Stimulated activated CD4-positive, alpha-beta T cell treated with anti-CD3 and anti-CD28 coated beads, Interleukin-4, amount 100 ng/mL, for 4 hours (primary cell): ENCODE results near the gene C20orf141.
"Not testable (repeated sequence)": the region's sequence is repeated elsewhere in the genome, so short reads cannot be mapped to it uniquely, and the experiment has no call there.

Source experiments
- DNase-seq, 2 experiments: peaks; one replicate each; pipeline ENCODE4 v3.0.0-alpha.2; 2020

Gene C20orf141, protein sequence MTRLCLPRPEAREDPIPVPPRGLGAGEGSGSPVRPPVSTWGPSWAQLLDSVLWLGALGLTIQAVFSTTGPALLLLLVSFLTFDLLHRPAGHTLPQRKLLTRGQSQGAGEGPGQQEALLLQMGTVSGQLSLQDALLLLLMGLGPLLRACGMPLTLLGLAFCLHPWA

DNA sequence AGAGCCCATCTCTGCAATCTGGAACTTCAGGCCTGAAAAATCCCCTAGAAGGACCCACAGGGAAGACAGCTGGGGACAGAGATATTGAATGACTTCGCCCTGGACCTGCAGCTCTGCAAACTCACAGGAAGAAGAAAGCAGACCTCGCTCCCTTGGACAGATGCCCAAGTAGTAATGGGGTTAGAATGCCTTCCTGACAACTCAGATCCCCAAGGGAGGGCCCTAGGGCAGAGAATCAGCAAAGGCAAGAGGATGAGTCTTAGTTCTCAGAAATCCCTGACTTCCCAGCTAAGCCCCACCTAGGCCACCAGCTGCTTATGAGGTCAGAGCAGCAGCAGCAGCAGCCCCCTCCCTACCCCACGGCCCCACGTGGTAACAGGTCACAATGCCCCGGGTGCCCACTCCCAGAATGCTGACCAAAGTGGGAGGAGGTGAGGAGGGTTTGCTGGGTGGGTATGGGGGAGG, at the start of gene C20orf141:
C20orf141 (plus strand) TSS at position 401 of the 465 bp plus-strand sequence. CDS start 198 bp downstream, outside the sequence.
- no peak for DNase-seq

DNA sequence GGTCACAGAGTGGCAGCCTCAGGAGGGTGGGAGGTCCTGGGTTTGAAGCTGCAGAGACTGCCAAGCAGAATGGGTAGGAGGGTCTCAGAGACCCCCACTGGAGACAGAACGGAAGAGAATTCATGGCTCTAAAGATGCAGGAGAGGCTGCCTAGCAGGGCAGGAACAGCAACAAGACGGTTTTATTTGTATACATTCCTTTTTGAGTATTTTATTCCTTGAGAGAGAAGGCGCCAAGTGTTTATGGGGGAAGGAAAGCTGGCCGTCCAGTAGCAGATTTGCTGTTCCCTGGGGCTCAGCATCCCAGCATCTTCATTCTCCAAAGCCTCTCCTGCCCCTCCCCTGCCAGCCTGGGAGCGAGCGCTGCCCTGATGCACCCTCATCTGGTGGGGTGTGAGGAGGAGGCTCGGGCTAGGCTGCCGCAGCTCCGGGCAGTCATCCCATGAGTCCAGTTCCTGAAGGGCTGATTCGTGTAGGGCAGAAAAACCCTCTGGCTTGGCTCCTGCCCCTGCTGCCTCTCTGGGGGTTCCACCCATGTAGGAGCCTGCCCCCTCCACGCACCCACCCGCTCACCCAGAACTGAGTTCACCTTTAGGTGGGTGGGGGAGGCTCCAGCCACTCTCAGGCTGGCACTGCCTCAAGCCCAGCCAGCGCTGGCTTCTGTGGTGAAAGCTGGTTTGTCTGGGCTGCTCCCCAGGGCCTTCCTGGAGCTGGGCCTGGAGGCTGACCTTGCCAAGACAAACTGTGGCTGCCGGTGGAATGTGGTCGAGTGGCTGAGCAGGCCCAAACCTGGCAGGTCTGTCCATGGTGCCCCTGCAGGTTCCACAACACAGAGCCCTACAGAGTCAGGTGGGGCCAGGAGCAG, 46.8 kb upstream of the C20orf141 start:
- no peak for DNase-seq

DNA sequence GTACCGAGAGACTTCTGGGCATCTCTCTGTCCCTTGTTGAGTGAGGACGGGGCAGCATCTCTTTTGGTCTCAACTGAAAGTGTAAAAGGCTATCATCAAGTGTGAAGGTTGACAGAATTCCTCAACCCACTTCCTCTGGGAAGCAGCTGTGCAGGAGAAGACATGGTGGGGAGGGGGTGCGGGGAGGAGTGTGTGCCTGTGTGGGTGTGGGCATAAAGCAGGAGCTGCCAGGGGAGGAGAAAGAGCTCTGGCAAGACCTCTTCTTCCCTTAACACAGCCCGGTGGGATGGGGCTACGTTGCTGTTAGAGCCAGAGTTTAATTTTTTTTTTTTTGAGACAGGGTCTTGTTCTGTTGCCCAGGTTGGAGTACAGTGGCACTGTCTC, 46.2 kb upstream of the C20orf141 start:
- DNase-seq: no peak

DNA sequence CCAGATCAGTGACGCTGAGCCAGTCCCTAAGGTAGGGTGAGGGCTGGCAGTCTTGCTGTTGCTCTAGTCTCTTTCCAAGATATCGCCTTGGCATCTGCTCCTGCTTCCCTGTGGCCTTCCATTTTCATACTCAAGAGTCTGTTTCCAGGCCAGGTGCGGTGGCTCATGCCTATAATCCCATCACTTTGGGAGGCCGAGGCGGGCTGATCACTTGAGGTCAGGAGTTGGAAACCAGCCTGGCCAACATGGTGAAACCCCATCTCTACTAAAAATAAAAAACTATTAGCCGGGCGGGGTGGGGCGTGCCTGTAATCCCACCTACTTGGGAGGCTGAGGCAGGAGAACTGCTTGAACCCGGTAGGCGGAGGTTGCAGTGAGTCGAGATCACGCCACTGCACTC, 44.7 kb upstream of the C20orf141 start:
- DNase-seq: not testable (repeated sequence)

DNA sequence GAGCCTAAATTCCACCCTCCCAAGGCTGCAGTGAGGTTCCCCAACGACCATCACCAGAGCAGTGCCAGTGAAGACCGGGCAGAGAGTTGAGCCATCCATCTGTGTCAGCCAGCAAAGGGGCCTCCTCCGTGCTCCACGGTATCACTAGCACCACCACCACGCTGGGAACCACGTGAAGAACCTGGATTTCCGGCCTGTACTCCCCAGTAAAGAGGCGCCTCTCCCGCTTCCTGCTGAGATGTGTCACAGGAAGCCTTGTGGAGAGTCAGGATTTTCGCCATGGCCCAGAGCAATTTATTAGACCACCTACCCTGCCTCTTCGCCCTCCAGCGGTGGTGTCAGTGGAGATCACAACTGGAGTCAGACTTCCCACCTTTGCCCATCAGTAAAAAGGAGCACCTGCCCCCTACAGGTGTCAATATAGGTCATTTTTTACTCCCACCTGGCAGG, 43.1 kb upstream of the C20orf141 start:
- no peak for DNase-seq

DNA sequence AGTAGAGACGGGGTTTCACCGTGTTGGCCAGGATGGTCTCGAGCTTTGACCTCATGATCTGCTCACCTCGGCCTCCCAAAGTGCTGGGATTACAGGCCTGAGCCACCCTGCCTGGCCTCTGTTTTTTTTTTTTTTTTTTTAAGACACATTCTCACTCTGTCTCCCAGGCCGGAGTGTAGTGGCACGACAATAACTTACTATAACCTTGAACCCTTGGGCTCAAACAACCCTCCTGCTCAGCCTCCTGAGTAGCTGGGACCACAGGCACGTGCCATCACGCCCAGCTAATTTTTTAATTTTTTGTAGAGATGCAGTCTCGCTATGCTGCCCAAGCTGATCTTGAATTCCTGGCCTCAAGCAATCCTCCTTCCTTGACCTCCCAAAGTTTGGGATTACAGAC, 41.0 kb upstream of the C20orf141 start:
- no peak for DNase-seq

DNA sequence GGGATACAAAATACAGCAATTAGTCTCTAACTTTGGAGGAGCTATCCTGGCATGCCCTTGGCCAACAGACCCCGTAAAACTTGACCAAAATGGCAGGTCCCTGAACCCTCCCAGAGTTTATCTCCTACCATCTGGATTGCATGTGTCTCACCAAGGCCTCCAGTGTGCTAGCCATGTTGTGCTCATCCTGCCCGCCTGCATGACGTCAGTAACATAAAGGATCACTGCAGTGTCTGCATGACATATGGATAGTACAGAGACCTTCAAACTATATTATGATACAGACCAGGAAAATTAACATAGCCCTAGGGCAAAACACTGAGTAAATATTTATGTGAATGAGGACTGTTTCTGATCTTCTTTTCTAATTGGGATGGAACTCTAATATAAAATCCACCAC, 39.6 kb upstream of the C20orf141 start:
- no peak for DNase-seq

DNA sequence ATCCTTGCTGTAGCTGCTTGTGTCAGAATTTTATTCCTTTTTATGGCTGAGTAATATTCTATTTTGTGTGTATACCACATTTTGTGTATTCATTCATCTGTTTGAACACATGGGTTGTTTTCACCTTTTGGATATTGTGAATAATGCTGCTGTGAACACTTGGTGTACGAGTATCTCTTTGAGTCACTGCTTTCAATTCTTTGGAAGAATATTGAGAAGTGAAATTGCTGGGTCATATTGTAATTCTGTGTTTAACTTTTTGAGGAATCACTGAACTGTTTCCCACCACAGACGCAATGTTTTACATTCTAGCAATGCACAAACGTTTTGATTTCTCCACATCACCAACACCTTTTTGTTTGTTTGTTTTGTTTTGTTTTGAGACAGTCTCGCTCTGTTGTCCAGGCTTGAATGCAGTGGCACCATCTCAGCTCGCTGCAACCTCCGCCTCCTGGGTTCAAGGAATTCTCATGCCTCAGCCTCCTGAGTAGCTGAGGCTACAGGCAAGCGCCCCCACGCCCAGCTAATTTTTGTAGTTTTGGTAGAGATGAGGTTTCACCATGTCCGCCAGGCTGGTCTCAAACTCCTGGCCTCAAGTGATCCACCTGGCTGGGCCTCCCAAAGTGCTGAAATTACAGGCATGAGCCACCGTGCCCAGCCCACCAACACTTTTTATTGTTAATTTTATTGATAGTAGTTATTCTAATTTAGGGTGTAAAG, 36.0 kb upstream of the C20orf141 start:
- DNase-seq: no peak

DNA sequence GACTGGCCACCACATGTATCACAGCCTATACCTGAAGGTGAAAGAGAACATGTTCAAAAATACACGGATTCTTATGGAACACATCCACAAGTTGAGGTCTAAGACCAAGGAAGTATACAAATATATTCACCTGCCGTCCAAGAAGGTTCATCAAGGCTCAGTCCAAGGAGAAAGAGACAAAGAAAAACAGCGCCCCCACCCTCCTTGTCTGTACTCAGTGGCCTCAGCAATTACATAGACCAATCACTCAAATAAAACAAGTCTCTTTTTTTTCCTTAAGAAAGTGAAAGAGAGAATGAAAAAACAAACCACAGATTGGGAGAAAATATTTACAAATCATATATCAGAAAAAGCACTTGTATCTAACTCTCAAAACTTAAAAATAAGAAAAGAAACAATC, 33.8 kb upstream of the C20orf141 start:
- no peak for DNase-seq

DNA sequence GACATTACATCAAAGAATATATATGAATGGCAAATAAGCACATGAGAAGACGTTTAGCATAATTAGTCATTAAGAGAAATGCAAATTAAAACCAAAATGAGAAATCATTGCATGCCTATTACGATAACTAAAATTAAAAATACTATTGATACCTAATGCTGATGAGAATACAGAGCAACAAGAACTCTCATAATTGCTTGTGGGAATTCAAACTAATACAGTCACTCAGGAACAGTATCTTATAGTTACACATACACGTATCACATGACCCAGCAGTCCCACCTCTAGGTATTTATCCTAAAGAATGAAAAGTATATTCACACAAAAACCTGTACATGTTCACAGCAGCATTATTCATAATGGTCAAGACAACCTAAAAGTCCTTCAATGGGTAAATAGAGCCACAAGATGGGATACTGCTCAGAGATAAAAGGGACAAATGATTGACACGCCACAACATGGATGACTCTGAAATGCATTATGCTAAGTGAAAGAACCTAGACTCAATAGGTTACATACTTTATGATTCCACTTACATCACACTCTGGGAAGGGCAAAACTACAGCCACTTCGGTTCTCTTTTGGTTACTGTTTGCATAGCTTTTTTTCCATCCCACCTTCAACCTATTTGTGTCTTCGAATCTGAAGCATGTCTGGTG, 30.8 kb upstream of the C20orf141 start:
- DNase-seq: no peak

DNA sequence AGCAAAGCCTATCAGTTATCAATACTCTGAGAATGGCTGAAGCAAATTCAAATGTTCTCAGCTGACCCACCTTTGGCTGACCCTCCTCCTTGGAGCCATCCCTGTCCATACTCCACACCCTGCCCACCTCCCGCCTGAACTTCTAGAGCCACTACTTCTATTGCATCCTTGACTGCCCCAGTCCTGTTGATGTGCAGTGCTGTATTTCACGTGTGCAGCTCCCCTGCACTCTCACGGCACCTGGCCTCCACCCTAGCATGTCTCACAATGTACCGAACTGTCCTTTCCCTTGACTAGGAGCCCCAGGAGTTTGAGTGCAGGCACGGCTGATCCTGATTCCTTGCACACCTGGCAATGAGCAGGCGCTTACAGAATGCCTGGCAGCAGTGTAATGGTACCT, 21.3 kb upstream of the C20orf141 start:
- DNase-seq: no peak

DNA sequence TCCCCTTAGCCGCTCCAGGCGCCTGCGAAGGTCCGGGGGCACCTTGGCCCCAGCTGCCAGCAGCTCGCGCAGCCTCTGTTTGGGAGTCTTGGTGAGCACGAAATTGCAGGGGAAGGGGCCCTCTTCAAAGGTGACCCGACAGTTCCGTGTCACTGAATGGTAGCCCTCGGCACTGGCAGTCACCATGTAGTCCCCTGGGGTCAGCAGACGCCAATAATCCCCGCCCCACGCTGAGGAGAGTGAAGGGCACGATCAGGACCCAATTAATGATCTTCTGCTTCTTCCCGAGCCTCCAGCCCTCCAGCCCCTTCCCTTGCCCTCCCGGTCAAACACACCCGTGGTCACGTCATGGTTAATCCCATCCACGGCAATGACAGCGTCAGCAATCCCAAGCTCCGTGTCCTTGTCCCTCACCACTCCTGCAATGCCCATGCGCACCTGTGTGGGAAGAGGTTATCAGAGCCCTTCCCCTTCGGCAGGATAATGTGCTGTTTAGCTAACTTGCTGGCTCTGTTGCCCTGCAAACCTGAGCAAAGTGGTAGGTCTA, 20.5 kb upstream of the C20orf141 start:
- DNase-seq: no peak

DNA sequence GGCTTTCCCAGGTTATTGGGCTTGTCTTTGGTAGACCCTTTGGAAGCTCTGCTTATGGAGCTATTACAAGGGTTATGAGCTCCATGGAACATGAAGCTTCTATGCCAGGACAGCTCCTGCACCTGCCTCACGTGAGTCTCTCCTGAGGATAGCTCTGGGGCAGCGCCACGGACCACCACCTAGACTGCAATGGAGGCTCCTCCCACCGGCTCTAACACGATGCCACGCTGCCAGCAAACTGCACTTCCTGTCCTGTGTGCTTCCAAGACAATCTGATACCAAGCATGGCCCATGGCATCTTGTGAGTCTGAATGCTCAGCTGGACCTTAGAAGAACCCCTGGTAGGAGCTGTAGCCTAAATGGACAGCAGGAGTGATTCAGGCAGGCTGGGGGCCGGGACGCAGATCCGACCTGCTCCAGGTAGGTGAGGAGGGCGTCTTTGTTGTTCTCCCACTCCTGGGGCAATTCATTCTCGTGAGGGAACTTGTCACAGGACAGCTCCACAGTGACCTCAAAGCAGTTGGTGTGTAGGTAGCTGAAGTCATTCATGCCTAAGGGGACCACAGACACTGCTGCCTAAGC, 19.8 kb upstream of the C20orf141 start:
- no peak for DNase-seq

DNA sequence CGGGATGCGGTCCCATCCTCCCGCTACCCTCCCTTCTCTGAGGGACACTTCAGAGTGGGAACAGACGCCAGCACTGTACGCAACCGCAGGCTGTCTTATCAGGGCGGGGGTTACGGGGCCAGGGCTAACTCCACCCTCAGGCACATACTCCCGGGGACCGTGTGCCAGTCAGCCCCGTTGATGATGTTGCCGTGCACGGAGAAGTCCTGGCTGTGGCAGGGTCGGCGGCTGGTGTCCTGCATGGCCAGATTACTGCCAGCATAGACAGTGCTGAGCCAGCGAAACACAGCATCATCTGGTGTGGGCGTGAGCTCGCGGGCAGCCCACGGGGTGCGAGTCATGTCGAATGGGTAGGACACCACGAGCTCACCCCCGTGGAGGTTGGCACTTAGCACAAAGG, 19.3 kb upstream of the C20orf141 start:
- DNase-seq: no peak

DNA sequence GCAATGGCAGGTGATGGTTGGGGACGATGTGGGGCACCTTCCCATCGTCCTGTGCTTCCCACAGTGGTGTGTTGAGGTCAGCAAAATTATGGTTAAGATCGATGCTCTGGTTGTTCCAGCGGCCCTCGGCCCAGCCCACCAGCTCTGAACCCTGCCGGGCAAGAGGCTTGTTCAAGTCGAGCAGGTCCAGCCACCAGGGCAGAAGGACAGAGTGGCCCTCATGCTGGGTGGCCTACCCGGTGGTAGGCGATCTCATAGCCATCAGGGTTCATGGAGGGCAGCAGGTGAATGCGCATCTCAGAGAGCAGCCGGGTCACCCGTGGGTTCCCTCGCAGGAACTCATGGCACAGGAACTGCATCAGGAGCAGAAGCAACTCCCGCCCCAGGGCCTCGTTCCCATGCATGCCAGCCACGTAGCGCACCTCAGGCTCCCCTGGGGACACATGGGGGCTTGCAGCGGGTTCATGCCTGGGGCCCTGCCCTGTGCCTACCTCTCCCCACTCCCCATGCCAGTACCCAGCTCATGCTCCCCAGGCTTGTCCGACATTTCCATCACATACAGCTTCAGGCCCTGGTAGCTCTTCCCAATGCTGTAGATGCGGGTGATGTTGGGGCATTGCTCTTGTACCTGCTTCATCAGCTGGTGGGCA, 18.7 kb upstream of the C20orf141 start:
- no peak for DNase-seq

DNA sequence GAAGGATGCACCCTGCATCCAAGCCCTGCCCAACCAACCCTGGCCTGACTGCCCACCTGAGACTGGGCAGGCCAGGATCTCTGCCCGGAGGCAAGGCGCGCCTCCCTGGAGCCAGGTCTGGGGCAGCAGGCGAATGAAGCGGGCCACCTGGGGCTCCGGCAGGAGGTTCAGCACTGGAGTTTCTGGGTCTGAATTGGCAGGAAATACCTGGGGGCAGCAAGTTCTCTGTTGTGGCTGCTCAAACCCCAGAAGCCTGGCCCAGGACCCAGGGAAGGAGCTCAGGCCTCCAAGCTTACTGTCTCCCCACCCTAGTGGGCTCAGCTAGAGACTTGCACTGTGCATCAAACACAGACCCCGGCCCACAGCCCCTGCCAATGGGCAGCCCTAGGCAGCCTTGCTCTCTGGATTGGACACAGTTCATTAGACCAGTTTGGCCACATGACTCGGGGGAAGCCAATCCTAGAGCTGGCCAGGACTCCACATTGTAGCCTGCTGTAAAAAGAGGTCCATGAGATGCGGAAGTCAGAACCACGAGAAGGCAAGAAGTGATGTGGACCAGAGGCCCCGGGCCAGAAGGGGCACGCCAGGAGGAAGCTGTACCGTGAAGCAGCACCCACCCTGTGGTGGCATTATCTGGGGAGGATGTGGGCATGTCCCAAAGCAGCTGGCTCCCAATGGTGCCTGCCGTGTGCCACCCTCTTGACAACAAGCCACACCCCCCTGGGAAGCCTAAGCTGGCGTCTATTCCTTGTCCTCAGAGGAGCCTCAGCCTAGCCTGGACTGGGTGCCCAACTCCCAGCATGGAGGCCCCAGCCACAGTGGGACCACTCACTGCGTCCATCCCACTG, 17.4 kb upstream of the C20orf141 start:
- no peak for DNase-seq

DNA sequence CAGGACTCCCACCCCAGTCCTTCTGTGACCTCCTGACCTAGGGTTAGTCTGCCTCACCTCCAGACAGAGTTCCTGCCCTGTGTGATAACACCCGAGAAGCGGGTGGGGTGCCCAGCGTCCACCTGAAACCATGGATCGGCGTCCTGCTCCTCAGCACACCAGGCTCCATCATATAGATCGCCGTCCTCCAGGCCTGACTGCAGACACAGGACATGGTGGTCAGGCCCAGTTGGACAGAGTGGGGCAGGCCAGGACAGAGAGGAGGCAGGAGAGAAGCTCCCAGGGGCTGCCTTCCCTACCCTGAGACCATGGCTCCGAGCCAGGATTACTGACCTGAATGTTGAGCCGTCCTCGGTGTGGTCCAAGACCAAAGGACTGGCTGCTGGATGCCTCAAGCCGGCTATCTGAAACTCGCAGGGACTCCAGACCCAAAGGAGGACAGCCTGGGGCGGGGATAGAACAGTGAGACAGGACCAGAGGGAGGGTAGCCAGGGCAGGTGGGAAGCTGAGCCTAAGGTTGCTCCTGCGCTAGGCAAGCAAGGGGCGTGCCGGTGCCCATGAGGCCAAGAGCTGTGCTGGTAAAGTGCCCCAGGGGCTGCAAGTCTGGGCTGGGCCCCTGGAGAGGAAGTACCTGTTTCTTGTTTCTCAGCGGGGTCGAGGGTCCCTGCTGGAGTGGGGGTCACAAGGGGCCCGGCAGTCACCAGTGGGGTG, 16.5 kb upstream of the C20orf141 start:
- DNase-seq: no peak

DNA sequence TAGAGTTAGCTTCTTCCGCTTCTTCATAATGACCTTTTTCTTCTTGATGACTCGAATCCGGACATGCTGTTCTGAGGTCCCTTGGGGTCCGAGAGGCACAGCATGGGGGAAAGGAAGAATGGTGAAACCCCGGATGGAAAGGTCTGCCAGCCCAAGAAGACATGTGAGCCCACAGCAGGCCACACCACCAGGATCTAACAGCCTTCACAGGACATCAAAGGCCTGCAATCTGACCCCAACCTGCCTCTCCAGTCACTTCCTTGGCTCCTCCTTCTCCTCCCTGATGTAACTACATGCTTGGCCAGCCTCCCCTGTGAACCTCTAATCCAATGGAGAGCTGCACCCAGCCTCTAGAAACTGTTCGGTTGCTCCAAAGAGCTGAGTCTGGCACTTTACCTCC, 16.0 kb upstream of the C20orf141 start:
- no peak for DNase-seq

DNA sequence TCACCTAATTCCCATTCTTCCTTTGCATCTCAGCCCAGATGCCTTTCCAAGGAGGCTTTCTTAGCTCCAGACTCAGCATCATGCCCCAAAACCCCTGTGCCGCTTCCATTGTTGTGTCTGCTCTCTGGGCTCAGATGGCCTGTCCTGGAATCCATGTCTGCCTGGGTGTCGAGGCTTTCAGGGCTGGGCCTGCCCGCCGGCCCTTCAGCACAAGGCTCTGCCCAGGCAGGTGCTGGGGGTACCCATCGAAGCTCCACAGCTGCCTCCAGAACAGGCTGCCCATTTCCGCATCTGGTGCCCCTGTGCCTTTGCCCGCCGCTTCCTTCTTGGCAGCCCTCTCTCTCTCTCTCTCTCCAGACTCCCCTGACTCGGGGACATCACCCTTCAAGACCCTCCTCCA, 15.5 kb upstream of the C20orf141 start:
- DNase-seq: no peak
